ENCODE data around the gene FIS1. TPM values are rescaled to one million over a fixed set of nuclear protein-coding genes. Genes with fewer than 3 reads are reported as not detected.
"Not testable (repeated sequence)": the region's sequence is repeated elsewhere in the genome, so short reads cannot be mapped to it uniquely, and the experiment has no call there.

The FIS1 gene
- polyA plus RNA-seq (ENCODE audit: insufficient read length in 3 of 3) = 100 to 1,000 TPM; 148 to 176 (median 150) TPM

GRCh38 chr7:101244375-101245146, at the start of gene FIS1:
FIS1 (minus strand) TSS chr7:101245081; CDS start chr7:101245004, 77 bp downstream.
- DNase-seq (ENCODE audit: low read depth in 3 of 3, low spot score in 2 of 3) = peak; percentile 81 to 87 (median 82)

DNA sequence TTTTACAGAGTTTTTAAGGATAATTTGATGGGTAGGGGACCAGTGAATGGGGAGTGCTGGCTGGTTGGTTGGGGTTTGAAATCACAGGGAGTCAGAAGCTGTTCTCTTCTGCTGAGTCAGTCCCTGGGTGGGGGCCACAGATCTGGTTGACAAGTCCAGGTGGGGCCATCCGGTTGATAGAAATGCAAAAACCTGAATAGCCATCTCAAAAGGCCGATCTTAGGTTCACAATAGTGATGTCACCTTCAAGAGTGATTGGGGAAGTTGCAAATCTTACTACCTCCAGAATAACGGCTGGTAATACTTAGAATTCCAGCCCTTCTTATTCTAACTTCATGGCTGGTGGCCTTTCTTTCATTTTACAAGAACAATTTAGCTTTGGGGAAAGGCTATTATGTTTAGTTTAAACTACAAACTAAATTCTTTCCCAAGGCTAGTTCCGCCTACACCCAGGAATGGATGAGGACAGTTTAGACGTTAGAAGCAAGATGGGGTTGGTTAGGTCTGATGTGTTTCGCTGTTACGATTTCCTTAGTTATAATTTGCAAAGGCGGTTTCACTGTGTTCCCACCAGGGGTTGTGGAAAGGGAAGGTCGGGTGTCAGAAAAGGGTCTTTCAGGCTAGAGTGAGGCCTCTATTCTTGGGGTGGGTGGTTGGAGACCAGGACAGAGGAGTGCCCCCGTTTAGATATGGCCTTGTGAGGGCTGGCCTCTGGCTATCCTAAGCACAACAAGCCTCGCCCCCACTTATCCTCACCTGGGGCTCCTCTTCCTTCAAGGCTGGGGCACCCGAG, 49.4 kb upstream of the FIS1 start:
- DNase-seq (ENCODE audit: low read depth in 3 of 3, low spot score in 2 of 3) = no peak

GRCh38 chr7:101293069-101294021, 48.5 kb upstream of the FIS1 start:
- DNase-seq (ENCODE audit: low read depth in 3 of 3, low spot score in 2 of 3) = not testable (repeated sequence)

DNA sequence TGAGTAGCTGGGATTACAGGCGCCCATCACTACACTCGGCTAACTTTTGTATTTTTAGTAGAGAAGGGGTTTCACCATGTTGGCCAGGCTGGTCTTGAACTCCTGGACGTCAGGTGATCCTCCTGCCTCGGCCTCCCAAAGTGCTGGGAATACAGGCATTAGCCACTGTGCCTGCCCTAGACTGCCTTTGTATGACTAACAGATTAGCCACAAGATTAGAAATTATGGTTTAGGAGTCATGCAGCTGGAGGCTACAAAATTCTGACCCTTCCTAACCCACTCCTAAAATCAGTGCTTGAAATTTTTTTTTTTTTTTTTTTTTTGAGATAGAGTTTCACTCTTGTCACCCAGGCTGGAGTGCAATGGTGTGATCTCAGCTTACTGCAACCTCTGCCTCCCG, 47.7 kb upstream of the FIS1 start:
- not testable (repeated sequence) for DNase-seq (ENCODE audit: low read depth in 3 of 3, low spot score in 2 of 3)

GRCh38 chr7:101290186-101291037, 45.5 kb upstream of the FIS1 start:
- DNase-seq (ENCODE audit: low read depth in 3 of 3, low spot score in 2 of 3) = not testable (repeated sequence)

- DNase-seq (ENCODE audit: low read depth in 3 of 3, low spot score in 2 of 3) = not testable (repeated sequence)
Observed at GRCh38 chr7:101289687-101290086, 44.8 kb upstream of the FIS1 start.

DNA sequence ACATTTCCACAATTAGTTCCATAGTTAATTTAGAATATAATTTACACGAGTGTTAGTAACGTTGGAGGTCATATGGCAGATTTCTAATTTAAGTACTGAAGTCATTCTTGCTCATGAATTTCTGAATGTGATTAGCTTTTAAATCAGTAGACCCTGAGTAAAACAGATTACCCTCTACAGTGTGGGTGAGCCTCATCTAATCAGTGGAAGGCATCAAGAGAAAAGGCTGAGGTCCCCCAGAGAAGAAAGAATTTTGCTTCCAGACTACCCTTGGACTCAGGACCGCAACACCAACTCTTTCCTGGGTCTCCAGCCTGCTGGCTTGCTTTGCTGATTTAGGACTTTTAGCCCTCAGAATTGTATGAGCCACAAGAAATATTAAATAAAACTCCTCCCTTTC, 43.6 kb upstream of the FIS1 start:
- DNase-seq (ENCODE audit: low read depth in 3 of 3, low spot score in 2 of 3) = no peak

DNA sequence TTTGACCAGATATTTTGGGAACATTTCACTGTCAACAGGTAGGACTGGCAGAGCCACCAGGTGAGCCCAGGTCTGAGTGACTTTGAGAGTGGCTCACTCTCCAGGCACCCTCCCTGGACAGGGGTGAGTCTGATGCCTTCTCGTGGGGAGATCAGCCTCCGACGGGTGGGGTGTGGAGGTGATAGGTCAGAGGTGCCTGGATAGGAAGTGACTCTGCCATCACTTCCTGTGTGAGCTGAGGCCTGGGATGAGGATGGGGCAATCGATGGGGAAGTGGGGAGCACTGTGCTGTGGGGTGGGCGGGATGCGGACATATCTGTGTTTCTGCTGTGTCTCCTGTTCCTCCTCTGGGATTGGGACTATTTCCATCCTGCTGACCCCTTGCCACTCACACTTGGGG, 42.2 kb upstream of the FIS1 start:
- no peak for DNase-seq (ENCODE audit: low read depth in 3 of 3, low spot score in 2 of 3)

- not testable (repeated sequence) for DNase-seq (ENCODE audit: low read depth in 3 of 3, low spot score in 2 of 3)
Observed at GRCh38 chr7:101285880-101286279, 41.0 kb upstream of the FIS1 start.

DNA sequence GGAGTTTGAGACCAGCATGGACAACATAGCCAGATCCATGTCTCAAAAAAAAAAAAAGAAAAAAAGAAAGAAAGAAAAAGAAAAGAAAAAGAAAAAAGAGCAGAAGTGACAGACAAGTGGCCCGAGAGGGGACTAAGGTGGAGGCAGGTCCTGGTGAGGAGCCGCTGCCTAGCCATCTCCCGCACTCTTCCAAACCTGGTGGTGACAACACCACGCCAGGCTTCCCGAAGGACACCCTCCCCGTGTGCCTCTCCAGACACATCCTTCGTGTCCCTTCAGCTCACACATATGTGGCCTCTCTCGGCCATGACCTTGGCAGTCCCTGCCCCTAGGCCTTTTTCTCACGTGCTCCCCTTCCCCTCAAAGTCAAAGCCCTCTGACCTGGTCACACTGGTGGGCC, 40.3 kb upstream of the FIS1 start:
- DNase-seq (ENCODE audit: low read depth in 3 of 3, low spot score in 2 of 3) = no peak

DNA sequence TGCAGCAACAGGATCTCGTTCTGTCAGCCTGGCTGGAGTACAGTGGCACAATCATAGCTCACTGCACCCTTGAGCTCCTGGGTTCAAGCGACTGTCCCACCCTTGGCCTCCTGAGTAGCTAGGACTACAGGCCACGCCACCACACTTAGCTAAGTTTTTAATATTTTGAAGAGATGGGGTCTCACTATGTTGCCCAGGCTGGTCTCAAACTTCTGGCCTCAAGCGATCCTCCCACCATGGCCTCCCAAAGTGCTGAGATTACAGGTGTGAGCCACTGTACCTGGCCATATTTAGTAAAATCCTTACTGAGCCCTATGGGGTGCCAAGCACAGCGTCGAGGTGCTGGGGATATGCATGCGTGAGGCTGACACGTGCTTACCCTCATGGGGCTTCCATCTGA, 36.0 kb upstream of the FIS1 start:
- DNase-seq (ENCODE audit: low read depth in 3 of 3, low spot score in 2 of 3) = not testable (repeated sequence)

- DNase-seq (ENCODE audit: low read depth in 3 of 3, low spot score in 2 of 3) = no peak
Observed at GRCh38 chr7:101278461-101279292, 33.8 kb upstream of the FIS1 start.

GRCh38 chr7:101277155-101277554, 32.3 kb upstream of the FIS1 start:
- DNase-seq (ENCODE audit: low read depth in 3 of 3, low spot score in 2 of 3) = no peak

DNA sequence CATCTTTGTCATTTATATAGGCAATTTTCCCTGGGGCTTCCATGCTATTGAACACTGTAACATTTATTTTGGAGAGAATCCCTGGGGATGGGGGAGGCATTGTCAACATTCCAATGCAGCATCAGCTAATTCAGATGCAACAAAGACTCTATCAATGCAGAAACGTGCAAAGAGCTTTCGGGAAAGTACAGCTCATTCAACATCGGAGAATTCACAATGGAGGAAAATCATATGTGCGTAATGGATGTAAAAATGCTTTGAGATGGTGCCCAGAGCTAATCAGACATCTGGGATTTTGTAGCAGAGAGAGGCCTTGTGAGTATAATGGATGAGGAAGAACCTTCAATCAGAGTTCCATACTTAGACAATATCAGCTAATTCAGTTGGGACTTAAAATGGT, 28.3 kb upstream of the FIS1 start:
- DNase-seq (ENCODE audit: low read depth in 3 of 3, low spot score in 2 of 3) = no peak

GRCh38 chr7:101271021-101271420, 26.1 kb upstream of the FIS1 start:
- DNase-seq (ENCODE audit: low read depth in 3 of 3, low spot score in 2 of 3) = no peak

DNA sequence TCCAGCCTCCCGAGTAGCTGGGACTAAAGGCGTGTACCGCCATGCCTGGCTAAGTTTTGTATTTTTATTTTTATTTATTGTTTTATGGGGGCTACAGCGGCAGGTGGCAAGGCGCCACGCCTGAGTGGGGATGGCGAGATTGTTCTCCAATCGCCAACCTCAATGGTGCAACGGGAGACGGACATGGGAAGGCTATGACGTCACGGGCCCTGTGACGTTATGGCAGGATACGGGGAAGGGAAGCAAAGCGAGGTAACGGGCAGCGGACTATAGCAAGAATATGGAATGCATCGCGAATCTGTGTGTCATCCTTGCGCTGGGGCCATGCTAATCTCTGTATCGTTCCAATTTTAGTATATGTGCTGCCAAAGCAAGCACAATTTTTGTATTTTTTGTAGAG, 24.8 kb upstream of the FIS1 start:
- no peak for DNase-seq (ENCODE audit: low read depth in 3 of 3, low spot score in 2 of 3)

GRCh38 chr7:101265622-101266516, 21.0 kb upstream of the FIS1 start:
- no peak for DNase-seq (ENCODE audit: low read depth in 3 of 3, low spot score in 2 of 3)
